RPMI8226 (cell line): ENCODE results near the gene ANKLE1.
A peak's percentile ranks its signal among the peaks of the same experiment; 100 is the strongest.
"Not testable (repeated sequence)": the region's sequence is repeated elsewhere in the genome, so short reads cannot be mapped to it uniquely, and the experiment has no call there.

Source experiments
- DNase-seq: peaks from one replicate; pipeline ENCODE4 v3.0.0-alpha.2; 2015

ANKLE1 gene

GRCh38 chr19:17248011-17248776, 33.5 kb upstream of the ANKLE1 start:
- DNase-seq, result no peak

GRCh38 chr19:17249887-17250548, 31.7 kb upstream of the ANKLE1 start:
- no peak for DNase-seq

GRCh38 chr19:17254636-17255035, 27.1 kb upstream of the ANKLE1 start:
- no peak for DNase-seq

DNA sequence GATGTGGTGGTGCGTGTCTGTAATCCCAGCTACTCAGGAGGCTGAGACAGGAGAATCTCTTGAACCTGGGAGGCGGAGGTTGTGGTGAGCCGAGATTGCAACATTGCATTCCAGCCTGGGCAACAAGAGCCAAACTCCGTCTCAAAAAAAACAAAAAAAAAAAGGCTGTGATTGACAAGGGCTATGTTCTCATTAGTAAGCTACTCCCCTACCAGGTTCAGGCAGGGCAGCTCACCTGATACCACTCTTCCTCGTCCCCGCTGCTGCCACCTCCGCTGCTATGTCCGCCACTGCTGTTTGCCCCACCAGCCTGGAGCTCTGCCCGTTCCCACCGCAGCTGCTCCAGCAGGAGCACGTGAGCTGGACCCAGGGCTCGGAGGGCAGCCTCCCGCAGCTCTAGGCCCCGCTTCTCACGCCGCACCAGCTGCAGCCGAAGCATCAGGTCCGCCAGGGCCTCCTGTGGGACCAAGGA, 26.5 kb upstream of the ANKLE1 start:
- DNase-seq, result peak; percentile 29

- DNase-seq, result no peak
These were observed 25.6 kb upstream of the ANKLE1 start for GRCh38 chr19:17256130-17256529.

GRCh38 chr19:17259118-17259780, 22.5 kb upstream of the ANKLE1 start:
- peak; percentile 26 for DNase-seq

GRCh38 chr19:17259934-17260333, 21.8 kb upstream of the ANKLE1 start:
- DNase-seq, result no peak

- DNase-seq, result peak; percentile 93
These were observed 20.8 kb upstream of the ANKLE1 start for GRCh38 chr19:17260842-17261325.

GRCh38 chr19:17262557-17262956, 19.1 kb upstream of the ANKLE1 start:
- DNase-seq, result no peak

- no peak for DNase-seq
These were observed 17.7 kb upstream of the ANKLE1 start for GRCh38 chr19:17263712-17264640.

GRCh38 chr19:17264641-17264979, 17.1 kb upstream of the ANKLE1 start, which contains the start of gene USHBP1:
TSS of gene USHBP1 (minus strand) at chr19:17264745. CDS start at chr19:17264299, 446 bp downstream.
- no peak for DNase-seq

DNA sequence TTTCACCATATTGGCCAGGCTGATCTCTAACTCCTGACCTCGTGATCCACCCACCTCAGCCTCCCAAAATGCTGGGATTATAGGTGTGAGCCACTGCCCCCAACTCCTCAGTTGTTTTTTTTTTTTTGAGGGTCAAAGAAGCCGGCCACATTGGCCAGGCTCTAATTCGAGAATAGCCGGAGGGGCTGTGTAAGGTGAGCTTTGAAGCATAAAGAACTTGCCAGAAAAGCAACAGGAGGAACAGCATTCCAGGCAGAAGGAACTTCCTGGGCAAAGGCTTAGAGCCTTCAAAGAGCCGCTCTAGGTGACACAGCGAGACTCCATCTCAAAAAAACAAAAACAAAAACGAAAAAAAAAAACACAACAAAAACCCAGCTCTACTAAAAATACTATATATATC, 15.7 kb upstream of the ANKLE1 start:
- DNase-seq, result no peak

- DNase-seq, result no peak
These were observed 15.1 kb upstream of the ANKLE1 start for GRCh38 chr19:17266589-17266974.

- peak; percentile 97 for DNase-seq
These were observed 14.5 kb upstream of the ANKLE1 start, which contains the start of gene BABAM1 for GRCh38 chr19:17266975-17267788. TSS of gene BABAM1 (plus strand) at chr19:17267443. CDS start at chr19:17268807, 1,364 bp downstream.

- no peak for DNase-seq
These were observed 12.9 kb upstream of the ANKLE1 start for GRCh38 chr19:17268754-17269153.

DNA sequence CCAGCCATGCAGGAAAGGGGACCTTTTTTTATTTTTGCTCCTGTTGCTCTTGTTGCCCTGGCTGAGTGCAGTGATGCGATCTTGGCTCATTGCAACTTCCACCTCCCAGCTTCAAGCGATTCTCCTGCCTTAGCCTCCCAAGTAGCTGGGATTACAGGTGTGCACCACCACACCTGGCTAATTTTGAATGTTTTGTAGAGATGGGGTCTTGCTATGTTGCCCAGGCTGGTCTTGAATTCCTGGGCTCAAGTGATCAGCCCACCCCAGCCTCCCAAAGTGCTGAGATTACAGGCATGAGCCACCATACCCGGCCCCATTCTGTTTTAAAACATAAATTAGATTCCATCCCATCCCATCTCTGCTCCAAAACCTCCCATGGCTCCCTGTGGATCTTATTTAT, 6.8 kb upstream of the ANKLE1 start:
- not testable (repeated sequence) for DNase-seq

DNA sequence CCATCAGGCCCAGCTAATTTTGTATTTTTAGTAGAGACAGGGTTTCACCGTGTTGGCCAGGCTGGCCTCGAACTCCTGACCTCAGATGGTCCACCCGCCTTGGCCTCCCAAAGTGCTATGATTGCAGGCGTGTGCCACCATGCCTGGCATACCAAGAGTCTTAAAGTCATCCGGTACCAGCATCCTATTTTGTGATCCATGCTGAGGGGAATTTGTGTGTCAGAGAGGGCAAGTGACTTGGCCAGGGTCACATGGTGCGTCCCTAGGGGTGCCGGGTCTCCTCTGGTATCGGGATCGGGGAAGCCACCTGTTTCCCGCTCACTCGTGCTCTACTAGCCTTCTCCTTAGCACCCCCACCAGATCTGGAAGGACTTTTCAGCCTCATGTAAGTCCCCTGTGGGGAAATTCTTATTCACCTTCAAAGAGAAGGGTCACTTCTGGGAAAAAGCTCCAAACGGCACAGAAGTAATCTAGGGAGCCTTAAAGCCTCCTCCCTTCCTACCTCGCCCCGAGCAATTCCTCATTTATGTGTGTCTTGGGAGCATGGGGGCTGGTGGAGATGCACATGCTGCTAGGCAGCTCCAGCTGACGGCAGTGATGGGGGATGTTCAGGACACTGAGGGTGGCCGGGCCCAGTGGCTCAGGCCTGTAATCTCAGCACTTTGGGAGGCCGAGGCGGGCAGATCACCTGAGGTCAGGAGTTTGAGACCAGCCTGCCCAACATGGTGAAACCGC, 6.1 kb upstream of the ANKLE1 start:
- no peak for DNase-seq

DNA sequence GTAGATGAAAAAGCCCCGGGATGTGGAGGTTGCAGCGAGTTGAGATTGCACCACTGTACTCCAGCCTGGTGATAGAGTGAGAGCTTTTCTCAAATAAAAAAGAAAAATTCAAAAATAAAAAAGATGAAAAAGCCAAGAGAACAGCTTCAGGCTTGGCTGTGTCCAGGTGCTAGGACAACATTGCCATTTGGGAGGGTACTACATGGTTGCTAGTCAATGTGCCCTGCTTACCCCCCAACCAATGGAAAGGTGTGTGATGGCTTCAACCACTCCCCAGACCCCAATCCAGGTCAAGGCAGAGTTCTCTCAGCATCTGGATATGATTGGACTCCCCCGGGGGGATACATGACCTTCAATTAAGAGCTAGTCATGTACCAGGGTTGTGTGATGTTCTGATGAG, 2.3 kb upstream of the ANKLE1 start:
- DNase-seq, result no peak

DNA sequence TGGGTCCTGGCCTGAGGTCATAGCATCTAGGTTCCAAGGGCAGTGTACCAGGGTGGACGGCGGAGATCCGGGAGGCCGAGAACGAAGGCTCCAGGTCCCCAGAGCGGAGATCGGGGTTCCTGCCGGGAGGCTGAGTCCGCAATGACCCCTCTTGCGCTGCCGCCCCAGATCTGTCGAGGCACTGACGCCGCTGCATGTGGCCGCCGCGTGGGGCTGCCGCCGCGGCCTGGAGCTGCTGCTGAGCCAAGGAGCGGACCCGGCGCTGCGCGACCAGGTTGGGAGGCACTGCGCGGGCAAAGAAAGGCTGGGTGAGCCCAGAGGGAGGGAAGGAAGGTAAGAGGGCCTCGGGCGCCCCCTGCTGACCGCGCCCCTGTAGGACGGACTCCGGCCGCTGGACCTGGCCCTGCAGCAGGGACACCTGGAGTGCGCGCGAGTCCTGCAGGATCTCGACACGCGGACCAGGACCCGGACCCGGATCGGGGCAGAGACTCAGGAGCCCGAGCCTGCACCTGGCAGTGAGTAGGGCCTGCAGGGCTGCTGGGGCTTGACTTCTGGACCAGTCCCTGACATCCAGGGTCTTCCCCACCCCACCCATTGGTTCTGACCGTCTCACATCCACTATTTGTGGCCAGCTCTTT, 906 bp downstream of the ANKLE1 start:
- peak; percentile 92 for DNase-seq

DNA sequence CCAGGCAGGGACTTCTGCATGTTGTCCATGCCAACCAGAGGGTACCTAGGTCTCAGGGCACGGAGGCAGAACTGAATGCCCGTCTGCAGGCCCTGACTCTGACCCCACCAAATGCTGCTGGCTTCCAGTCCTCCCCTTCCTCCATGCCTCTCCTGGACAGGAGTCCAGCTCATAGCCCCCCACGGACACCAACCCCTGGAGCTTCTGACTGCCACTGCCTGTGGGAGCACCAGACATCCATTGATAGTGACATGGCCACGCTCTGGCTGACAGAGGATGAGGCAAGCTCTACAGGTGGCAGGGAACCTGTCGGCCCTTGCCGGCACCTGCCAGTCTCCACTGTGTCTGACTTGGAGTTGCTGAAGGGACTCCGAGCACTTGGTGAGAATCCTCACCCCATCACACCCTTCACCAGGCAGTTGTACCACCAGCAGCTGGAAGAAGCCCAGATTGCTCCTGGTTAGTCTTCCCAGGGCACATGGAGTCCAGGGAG, 1.8 kb downstream of the ANKLE1 start:
- DNase-seq, result no peak
